ENCODE results near the gene SPOP. TPM values are rescaled to one million over a fixed set of nuclear protein-coding genes. Genes with fewer than 3 reads are reported as not detected.

The SPOP gene
- total and polyA plus RNA-seq, 9 of the 15 experiments (the other 6 are each of a cell fraction or from before 2014, with no cell fraction given), result 34.2 to 65.9 (median 39.7) TPM

- TF ChIP-seq BRF1 (IDR thresholded peaks at IDR 0.05; ENCODE audit: borderline replicate concordance, extremely low read depth, insufficient read length) (no peak), SRSF3 (IDR thresholded peaks at IDR 0.05; ENCODE audit: insufficient read depth, low read length) (no peak), FOXA3 (CRISPR knock-in tag; conservative IDR thresholded peaks at IDR 0.05 in 1 of 2, IDR thresholded peaks at IDR 0.05 in 1 of 2) (peak in 1 of 2 experiments; percentile 23; a peak in 1 of 4 replicates), U2AF1 (optimal IDR thresholded peaks at IDR 0.05; ENCODE audit: low read depth, low read length) (no peak), ATF2 (CRISPR knock-in tag; IDR thresholded peaks at IDR 0.05) (no peak), ZNF764 (CRISPR knock-in tag; IDR thresholded peaks at IDR 0.05; ENCODE audit: low read depth) (no peak), HNRNPH1 (optimal IDR thresholded peaks at IDR 0.05; ENCODE audit: low read depth, low read length) (no peak), ZBTB1 (CRISPR knock-in tag; IDR thresholded peaks at IDR 0.05; ENCODE audit: borderline replicate concordance, low read depth) (no peak; the same call in 1 of the 2 replicates), TARDBP (IDR thresholded peaks at IDR 0.05) (no peak), MXI1 (IDR thresholded peaks at IDR 0.05; ENCODE audit: low read depth, low read length) (0 out of 2 replicates have a peak, but pooled peaks have one; percentile 14), ETS1 (conservative IDR thresholded peaks at IDR 0.05; ENCODE audit: control insufficient read depth, low read depth, low read length) (peak; percentile 76), TAF1 (IDR thresholded peaks at IDR 0.05; ENCODE audit: control insufficient read depth, extremely low read depth, insufficient read depth, low read length, severe bottlenecking) (peak; percentile 55), CHD2 (IDR thresholded peaks at IDR 0.05; ENCODE audit: low read depth, low read length) (no peak; the same call in 1 of the 2 replicates), PKNOX1 (IDR thresholded peaks at IDR 0.05) (peak; percentile 98), ATF1 (CRISPR knock-in tag; IDR thresholded peaks at IDR 0.05) (peak; percentile 61), ATF1 (tag; IDR thresholded peaks at IDR 0.05) (peak; percentile 100), FOXP4 (CRISPR knock-in tag; IDR thresholded peaks at IDR 0.05; ENCODE audit: borderline replicate concordance) (no peak), ZNF780A (CRISPR knock-in tag; IDR thresholded peaks at IDR 0.05) (no peak), FIP1L1 (IDR thresholded peaks at IDR 0.05; ENCODE audit: low read depth, low read length, poor library complexity, severe bottlenecking) (peak; percentile 38), TFAP4 (CRISPR knock-in tag; IDR thresholded peaks at IDR 0.05; ENCODE audit: borderline replicate concordance) (peak; percentile 83)
Measured at GRCh38 chr17:49707608-49708514, 30.0 kb upstream of the SPOP start, which contains the start of gene SLC35B1 (continued).
